Adrenal gland (tissue), 12 donors: Measurements from ENCODE around the gene CDK14. TPM values are rescaled to one million over a fixed set of nuclear protein-coding genes. Genes with fewer than 3 reads are reported as not detected.

Experiments used
- DNase-seq, 7 donors: peaks; one replicate each; pipeline ENCODE4 v3.0.0-alpha.2; 2019 to 2020
- H3K27ac ChIP-seq, 5 donors: fragments of 200-600 bp; sonication (generic) in 4 of 5; 1 replicate in 3 of 5; 2 replicates in 2 of 5; pipeline versions ENCODE4 v1.5.1 to v1.8.0; 2016 to 2020; ENCODE audit warnings: mild to moderate bottlenecking in 1 of 5
- H3K27me3 ChIP-seq: fragments of 200-600 bp; 2 replicates; pipeline ENCODE4 v1.8.0; 2021
- H3K36me3 ChIP-seq, 2 donors: fragments of 200-600 bp; replicated peaks in 1 of 2; 1 replicate in 1 of 2; 2 replicates in 1 of 2; pipeline versions ENCODE4 v1.5.1 to v1.8.0; 2018 to 2022
- H3K4me1 ChIP-seq, 2 donors: fragments of 200-600 bp; replicated peaks in 1 of 2; 1 replicate in 1 of 2; 2 replicates in 1 of 2; pipeline versions ENCODE4 v1.5.1 to v1.8.0; 2018 to 2021
- H3K4me3 ChIP-seq, 4 donors: fragments of 200-600 bp; sonication (generic) in 3 of 4; one replicate each; pipeline ENCODE4 v1.5.1; 2016 to 2018
- H3K9me3 ChIP-seq, 3 donors: fragments of 200-600 bp; sonication (generic) in 1 of 3; replicated peaks in 1 of 3; 1 replicate in 2 of 3; 2 replicates in 1 of 3; pipeline versions ENCODE4 v1.5.1 to v1.8.0; 2016 to 2021
- POLR2A ChIP-seq, 2 donors: fragments of 450-650 bp; IDR thresholded peaks; one replicate each; pipeline ENCODE4 v1.6.1; 2017; ENCODE audit warnings: antibody characterized with exemption in 2 of 2, mild to moderate bottlenecking in 2 of 2, moderate library complexity in 1 of 2
- WGBS, 4 donors: extraction: QIAGEN DNeasy Blood & Tissue Kit in 2 of 4; methylation state at CpG; one replicate each; pipeline versions ENCODE4 v1.1.5 to v1.1.7; 2013 to 2017; 5-methylcytosine and 5-hydroxymethylcytosine counted together
- intact Hi-C, 2 donors: fragments of 100-400 bp; cut with DNase I; formaldehyde crosslinking; loops; one replicate each; pipeline versions ENCODE4 v1.14.1 to v1.15.0; 2022 to 2023
- polyA plus RNA-seq, 3 donors: library from polyadenylated mRNA; stranded (reverse); fragments of 200-250 nt in 2 of 3; fragments of 350-450 nt in 1 of 3; fragmentation: Illumina TruSeq in 1 of 3; extraction: RNeasy Lipid Tissue Mini Kit (QIAGEN cat#74804) in 1 of 3; gene quantifications; one replicate each; pipeline ENCODE4 v1.2.3, GENCODE V29; 2013 to 2014
- total RNA-seq, 9 donors: library from RNA; depleted of rRNA in 4 of 9; stranded (reverse); fragments of >200 nt in 4 of 9; fragments of 120-200 nt in 1 of 9; fragmentation: NEBNext Ultra II Directional in 1 of 9; extraction: Animal tissue kit (Norgen Biotek cat#: 25700) in 1 of 9; gene quantifications; one replicate each; pipeline versions ENCODE4 v1.1.0 to v1.2.4, GENCODE V29; 2013 to 2023
- TF ChIP-seq, protein P1 (sequence below), 6 experiments: fragments of 450-650 bp in 4 of 6; fragments of 200-600 bp in 2 of 6; sonication (generic) in 1 of 6; IDR thresholded peaks; 1 replicate in 5 of 6; 2 replicates in 1 of 6; pipeline versions ENCODE4 v1.5.1 to v1.8.0; 2016 to 2021; ENCODE audit warnings: antibody characterized with exemption in 6 of 6, mild to moderate bottlenecking in 2 of 6, moderate library complexity in 1 of 6
- donor health status: healthy with polysubstance abuse.
- donor health status: Bipolar disorder and iron deficiency.
- donor health status: DM: yes; HTN: yes; CAD: no.
- donor health status: DM: no; HTN: no; CAD: no.
- donor health status: DM: no; HTN: no; CAD: no.
- donor health status: DM: yes; HTN: yes; CAD: no.

The CDK14 gene
- total and polyA plus RNA-seq, 12 donors = 1.9 to 14.5 (median 7.6) TPM

DNA sequence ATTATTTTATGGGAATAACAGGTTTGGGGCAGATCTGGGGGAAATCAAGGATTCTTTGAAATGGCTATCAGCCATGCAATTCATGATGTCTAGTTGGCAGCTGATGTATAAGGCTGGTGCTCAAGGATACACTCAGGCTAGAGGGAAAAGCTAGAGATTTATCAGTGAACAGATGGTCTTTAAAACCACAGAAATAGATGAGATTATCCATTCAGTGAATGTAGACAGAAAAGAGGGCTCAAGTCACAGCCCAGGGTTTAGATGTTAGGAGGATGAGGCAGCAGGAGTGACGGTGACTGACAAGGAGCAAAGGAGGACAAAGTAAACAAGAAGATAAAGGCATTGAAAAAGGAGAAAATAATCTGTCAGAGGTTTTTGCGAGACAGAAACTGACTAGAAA is 238.7 kb downstream of the CDK14 start:
- Histone ChIP-seq H3K9me3 (peaks cover 0 to 7% (median 0%) of the 10 kb centered on the region in 3 donors), H3K36me3 (no peaks in the 10 kb centered on the region), H3K4me3 (no peak overlapping the region), H3K27me3 (no peaks in the 10 kb centered on the region), H3K27ac (no peak overlapping the region), H3K4me1 (no peaks in the 10 kb centered on the region)
- TF ChIP-seq POLR2A (IDR thresholded peaks at IDR 0.05) = no peak
- TF ChIP-seq, protein P1, sequence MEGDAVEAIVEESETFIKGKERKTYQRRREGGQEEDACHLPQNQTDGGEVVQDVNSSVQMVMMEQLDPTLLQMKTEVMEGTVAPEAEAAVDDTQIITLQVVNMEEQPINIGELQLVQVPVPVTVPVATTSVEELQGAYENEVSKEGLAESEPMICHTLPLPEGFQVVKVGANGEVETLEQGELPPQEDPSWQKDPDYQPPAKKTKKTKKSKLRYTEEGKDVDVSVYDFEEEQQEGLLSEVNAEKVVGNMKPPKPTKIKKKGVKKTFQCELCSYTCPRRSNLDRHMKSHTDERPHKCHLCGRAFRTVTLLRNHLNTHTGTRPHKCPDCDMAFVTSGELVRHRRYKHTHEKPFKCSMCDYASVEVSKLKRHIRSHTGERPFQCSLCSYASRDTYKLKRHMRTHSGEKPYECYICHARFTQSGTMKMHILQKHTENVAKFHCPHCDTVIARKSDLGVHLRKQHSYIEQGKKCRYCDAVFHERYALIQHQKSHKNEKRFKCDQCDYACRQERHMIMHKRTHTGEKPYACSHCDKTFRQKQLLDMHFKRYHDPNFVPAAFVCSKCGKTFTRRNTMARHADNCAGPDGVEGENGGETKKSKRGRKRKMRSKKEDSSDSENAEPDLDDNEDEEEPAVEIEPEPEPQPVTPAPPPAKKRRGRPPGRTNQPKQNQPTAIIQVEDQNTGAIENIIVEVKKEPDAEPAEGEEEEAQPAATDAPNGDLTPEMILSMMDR (IDR thresholded peaks at IDR 0.05) = no peak
- DNase-seq = no peak
- WGBS, 4 donors = 89 to 97% (median 94%) methylated on average over 2 of the region's 2 CpGs
- intact Hi-C loops = no loop called here

DNA sequence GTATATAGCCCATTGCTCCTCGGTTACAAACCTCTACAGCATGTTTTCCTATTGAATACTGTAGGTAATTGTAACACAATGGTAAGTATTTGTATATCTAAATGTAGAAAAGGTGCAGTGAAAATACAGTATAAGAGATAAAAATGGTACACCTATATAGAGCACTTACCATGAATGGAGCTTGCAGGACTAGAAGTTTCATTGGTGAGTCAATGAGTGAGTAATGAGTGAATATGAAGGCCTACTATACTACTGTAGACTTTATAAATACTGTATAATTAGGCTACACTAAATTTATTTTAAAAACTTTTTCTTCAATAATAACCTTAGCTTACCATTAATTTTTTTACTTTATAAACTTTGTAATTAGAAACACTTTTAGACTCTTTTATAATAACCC is 239.7 kb downstream of the CDK14 start:
- H3K9me3 ChIP-seq = peaks cover 0 to 7% (median 0%) of the 10 kb centered on the region in 3 donors
- H3K36me3 ChIP-seq = no peaks in the 10 kb centered on the region
- intact Hi-C loops = no loop called here
- H3K27me3 ChIP-seq = no peaks in the 10 kb centered on the region
- TF ChIP-seq, protein P1 (IDR thresholded peaks at IDR 0.05) = no peak
- TF ChIP-seq POLR2A (IDR thresholded peaks at IDR 0.05) = no peak
- H3K27ac ChIP-seq = no peak overlapping the region
- WGBS, 4 donors = 88 to 100% (median 92%) methylated on average over 1 of the region's 1 CpG
- no peak overlapping the region for H3K4me3 ChIP-seq
- H3K4me1 ChIP-seq = no peaks in the 10 kb centered on the region
- no peak for DNase-seq

DNA sequence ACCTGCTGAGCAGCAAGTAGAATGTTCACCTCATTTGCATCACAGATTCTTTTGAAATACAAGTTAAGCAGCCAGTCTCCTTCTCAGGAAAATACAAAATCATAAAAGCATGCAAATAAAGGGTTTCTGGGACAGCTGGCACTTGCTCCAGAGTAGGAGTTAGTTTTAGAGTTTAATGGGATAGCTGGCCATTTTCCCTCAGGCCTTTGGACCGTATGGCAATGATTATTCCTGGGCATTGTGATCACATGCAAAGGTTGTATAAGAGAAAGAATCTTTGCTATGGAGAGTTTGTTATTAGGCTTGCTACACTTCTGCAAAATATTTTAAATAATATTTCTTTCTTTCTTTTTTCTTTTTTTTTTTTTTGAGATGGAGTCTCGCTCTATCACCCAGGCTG is 240.8 kb downstream of the CDK14 start:
- no peak overlapping the region for H3K27ac ChIP-seq
- H3K36me3 ChIP-seq = no peaks in the 10 kb centered on the region
- no peak for DNase-seq
- H3K27me3 ChIP-seq = no peaks in the 10 kb centered on the region
- H3K4me3 ChIP-seq = no peak overlapping the region
- no peak for TF ChIP-seq POLR2A (IDR thresholded peaks at IDR 0.05)
- TF ChIP-seq, protein P1 (IDR thresholded peaks at IDR 0.05) = no peak
- intact Hi-C loops = no loop called here
- WGBS, 4 donors = 85 to 97% (median 93%) methylated on average over 2 of the region's 2 CpGs
- peaks cover 0 to 7% (median 0%) of the 10 kb centered on the region in 3 donors for H3K9me3 ChIP-seq
- no peaks in the 10 kb centered on the region for H3K4me1 ChIP-seq

DNA sequence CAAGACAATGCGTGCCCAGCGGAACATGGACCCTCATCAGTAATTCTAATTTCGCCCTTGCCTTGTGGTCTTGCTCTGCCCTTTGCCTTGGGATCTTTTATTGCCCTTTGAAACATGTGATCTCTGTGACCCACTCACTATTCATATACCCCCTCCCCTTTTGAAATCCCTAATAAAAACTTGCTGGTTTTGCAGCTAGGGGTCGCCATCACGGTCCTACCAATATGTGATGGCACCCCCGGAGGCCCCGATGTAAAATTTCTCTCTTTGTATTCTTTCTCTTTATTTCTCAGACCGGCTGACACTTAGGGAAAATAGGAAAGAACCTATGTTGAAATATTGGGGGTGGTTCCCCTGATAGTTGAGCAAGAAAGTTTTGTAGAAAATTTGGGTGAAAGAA is 242.7 kb downstream of the CDK14 start:
- H3K27me3 ChIP-seq = no peaks in the 10 kb centered on the region
- intact Hi-C loops = no loop called here
- peaks cover 0 to 7% (median 0%) of the 10 kb centered on the region in 3 donors for H3K9me3 ChIP-seq
- no peaks in the 10 kb centered on the region for H3K36me3 ChIP-seq
- 90 to 97% (median 93%) methylated on average over 8 of the region's 8 CpGs for WGBS, 4 donors
- no peak overlapping the region for H3K4me3 ChIP-seq
- TF ChIP-seq, protein P1 (IDR thresholded peaks at IDR 0.05) = no peak
- TF ChIP-seq POLR2A (IDR thresholded peaks at IDR 0.05) = no peak
- H3K4me1 ChIP-seq = no peaks in the 10 kb centered on the region
- H3K27ac ChIP-seq = no peak overlapping the region
- no peak for DNase-seq
